ENCODE measurements around the gene HSFX4. TPM values are rescaled to one million over a fixed set of nuclear protein-coding genes. Genes with fewer than 3 reads are reported as not detected.

HSFX4 gene
- total and polyA plus RNA-seq, 2 donors (not counting 3 experiments of a cell fraction or from before 2014, with no cell fraction given), result not detected

- no TSS peak for BruUV-seq (replicated peaks)
- CTCF ChIA-PET, result interaction anchor here (0.6 to 3.3 kb wide), 9 partner anchors 12 to 1056 kb away, joined by 3 to 24 read pairs (median 3); partner anchors contain the start of genes EOLA1 and MAMLD1
- FAIRE-seq, result peak; percentile 100
These were observed 9.1 kb downstream of the HSFX4 start, which contains the start of gene EOLA2 for GRCh38 chrX:149938427-149938880. Gene EOLA2, minus strand, starts transcription at chrX:149938491. Its CDS starts 4,617 bp downstream, at chrX:149933874.

More at GRCh38 chrX:149938427-149938880, 9.1 kb downstream of the HSFX4 start, which contains the start of gene EOLA2:
- no peaks in the 10 kb centered on the region for H4K20me1 ChIP-seq (replicated peaks; ENCODE audit: control insufficient read depth, extremely low read depth, insufficient read depth, low read length)
- peak within 1 kb of the TSS; percentile 7 to 71 (median 29) for H3K4me3 ChIP-seq (replicated peaks in 1 of 3; ENCODE audit: insufficient read depth in 1 of 3, low read depth in 1 of 3, low read length in 3 of 3)
- H3K36me3 ChIP-seq (ENCODE audit: control insufficient read depth in 2 of 2, extremely low read depth in 1 of 2, insufficient read depth in 2 of 2, low read length in 2 of 2), result no peaks in the 10 kb centered on the region
- POLR2A ChIA-PET, result interaction anchor here (1.1 to 1.6 kb wide), 2 partner anchors 399 to 570 kb away, joined by 3 to 16 read pairs; partner anchors contain the start of gene EOLA1
- H3K9me1 ChIP-seq (replicated peaks; ENCODE audit: control insufficient read depth, extremely low read depth, insufficient read depth, low read length), result no peaks in the 10 kb centered on the region
- peak within 1 kb of the TSS; percentile 50 for H3K4me2 ChIP-seq (ENCODE audit: insufficient read depth, low read length)
- peak within 1 kb of the TSS; percentile 54 for H3K9ac ChIP-seq (replicated peaks; ENCODE audit: extremely low read depth, insufficient read depth, low read length)
- intact Hi-C loops (cut with micrococcal nuclease) (loop anchor here (10.0 kb wide), 1 partner anchor 434 kb away; the partner anchor contains the start of gene IDS), dilution Hi-C loops (cut with MboI; ENCODE audit: extremely low pct_ligation_motif_present, low sequenced_read_pairs) (no loop called here)
- H3K4me1 ChIP-seq (ENCODE audit: control insufficient read depth, extremely low read depth, insufficient read depth, low read length), result peaks cover 2% of the 10 kb centered on the region
- no peak for TF ChIP-seq POLR2AphosphoS5 (IDR thresholded peaks at IDR 0.05; ENCODE audit: insufficient read depth, low read depth, low read length)
- TF ChIP-seq EZH2 (IDR thresholded peaks at IDR 0.05; ENCODE audit: borderline replicate concordance, low read depth, low read length, severe bottlenecking), result no peak
- TF ChIP-seq GATA2 (IDR thresholded peaks at IDR 0.05; ENCODE audit: insufficient read depth, insufficient read length, low read depth, low read length), result no peak
- no peak for TF ChIP-seq FOS (IDR thresholded peaks at IDR 0.05; ENCODE audit: borderline replicate concordance, insufficient read depth, low read length)
- TF ChIP-seq POLR2A (IDR thresholded peaks at IDR 0.05; ENCODE audit: low read depth, low read length), result peak; percentile 34
- peak; percentile 19 for TF ChIP-seq MAX (IDR thresholded peaks at IDR 0.05; ENCODE audit: insufficient read depth, insufficient read length)
- no peak for TF ChIP-seq JUN (IDR thresholded peaks at IDR 0.05; ENCODE audit: borderline replicate concordance, insufficient read depth, insufficient read length, low read depth)
- no peak for TF ChIP-seq MYC (IDR thresholded peaks at IDR 0.05; ENCODE audit: low read depth, low read length)
- TF ChIP-seq CTCF (IDR thresholded peaks at IDR 0.05; ENCODE audit: extremely low read depth in 1 of 2, insufficient read depth in 1 of 2, low read depth in 1 of 2, low read length in 2 of 2), result peak; percentile 63 to 65
- H3K27me3 ChIP-seq (ENCODE audit: control insufficient read depth in 2 of 2, insufficient read depth in 2 of 2, low read length in 2 of 2), result no peaks in the 10 kb centered on the region
- peak; percentile 99 for DNase-seq (ENCODE audit: low read depth, low spot score)
- H2AFZ ChIP-seq (ENCODE audit: low read depth, low read length), result no peak within 1 kb of the TSS
- peaks cover 7% of the 10 kb centered on the region for H3K79me2 ChIP-seq (ENCODE audit: control insufficient read depth, insufficient read depth, low read length)
- H3K9me3 ChIP-seq (replicated peaks; ENCODE audit: control insufficient read depth, insufficient read depth, low read length), result no peaks in the 10 kb centered on the region
- peak within 1 kb of the TSS; percentile 36 for H3K27ac ChIP-seq (ENCODE audit: insufficient read depth, low read depth, low read length)

Data from endothelial cell of umbilical vein (primary cell).